ENCODE data around the gene TRPM1. TPM values are rescaled to one million over a fixed set of nuclear protein-coding genes. Genes with fewer than 3 reads are reported as not detected.

Gene TRPM1
- total RNA-seq, 1 donor from 2014 or later: not detected

DNA sequence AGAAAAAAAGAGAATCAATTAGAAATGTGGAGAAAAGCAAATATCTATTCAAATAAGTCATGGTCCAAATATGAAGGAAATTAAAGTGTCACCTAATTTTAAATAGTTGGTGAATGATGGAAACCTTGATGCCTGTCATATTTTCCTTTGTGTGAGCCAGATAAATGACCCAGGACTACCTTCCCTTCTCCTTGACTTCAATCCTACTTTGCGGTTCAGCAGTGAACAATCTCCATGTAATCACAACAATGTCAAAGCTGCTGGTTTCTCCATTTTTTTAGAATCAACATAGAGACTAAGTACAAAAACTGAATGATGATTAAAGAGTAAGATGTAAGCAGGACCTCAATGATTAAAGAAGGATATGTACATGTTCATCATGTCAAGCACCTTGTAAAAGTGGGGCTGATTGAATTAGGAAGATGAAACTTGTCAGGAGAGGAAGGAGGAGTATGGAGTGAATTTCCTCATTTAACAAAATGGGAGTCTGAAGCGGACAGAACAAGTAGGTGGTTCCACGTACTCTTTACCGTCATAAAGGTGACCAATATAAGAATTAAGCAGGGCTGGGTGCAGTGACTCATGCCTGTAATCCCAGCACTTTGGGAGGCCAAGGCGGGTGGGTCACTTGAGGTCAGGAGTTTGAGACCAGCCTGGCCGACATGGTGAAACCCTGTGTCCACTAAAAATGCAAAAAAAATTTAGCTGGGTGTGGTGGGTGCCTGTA is 43.1 kb downstream of the TRPM1 start:
- Histone ChIP-seq H3K9ac (ENCODE audit: low read length) (no peak overlapping the region), H3K4me2 (ENCODE audit: low read length) (no peak overlapping the region), H2AFZ (ENCODE audit: low read depth, low read length) (no peak overlapping the region), H3K79me2 (ENCODE audit: insufficient read depth, low read length) (no peaks in the 10 kb centered on the region), H4K20me1 (ENCODE audit: insufficient read depth, low read length) (no peaks in the 10 kb centered on the region), H3K27me3 (ENCODE audit: insufficient read depth, low read length) (no peaks in the 10 kb centered on the region), H3K36me3 (ENCODE audit: insufficient read depth, low read length) (no peaks in the 10 kb centered on the region), H3K4me3 (ENCODE audit: insufficient read depth, low read depth, low read length) (no peak overlapping the region), H3K9me3 (ENCODE audit: insufficient read depth, low read depth, low read length) (no peaks in the 10 kb centered on the region), H3K4me1 (ENCODE audit: insufficient read depth, low read length) (no peaks in the 10 kb centered on the region), H3K27ac (ENCODE audit: low read depth, low read length) (no peak overlapping the region)
- peaks cover 8% of the 10 kb centered on the region for H3K9me3 Mint-ChIP-seq (ENCODE audit: unreplicated experiment)
- no peak overlapping the region for H3K4me3 Mint-ChIP-seq (ENCODE audit: unreplicated experiment)
- peaks cover 4% of the 10 kb centered on the region for H3K4me1 Mint-ChIP-seq (ENCODE audit: low read depth, unreplicated experiment)
- DNase-seq (ENCODE audit: low read depth) (no peak), FAIRE-seq (no peak)
- H3K27me3 Mint-ChIP-seq (ENCODE audit: low read depth, unreplicated experiment): no peaks in the 10 kb centered on the region
- TF ChIP-seq EZH2 (IDR thresholded peaks at IDR 0.05; ENCODE audit: insufficient read depth, low read length) (no peak), CTCF (IDR thresholded peaks at IDR 0.05; ENCODE audit: insufficient read depth, low read depth, low read length) (no peak)
- H3K36me3 Mint-ChIP-seq (ENCODE audit: low read depth, unreplicated experiment): no peaks in the 10 kb centered on the region
- H3K27ac Mint-ChIP-seq (ENCODE audit: unreplicated experiment): no peak overlapping the region

DNA sequence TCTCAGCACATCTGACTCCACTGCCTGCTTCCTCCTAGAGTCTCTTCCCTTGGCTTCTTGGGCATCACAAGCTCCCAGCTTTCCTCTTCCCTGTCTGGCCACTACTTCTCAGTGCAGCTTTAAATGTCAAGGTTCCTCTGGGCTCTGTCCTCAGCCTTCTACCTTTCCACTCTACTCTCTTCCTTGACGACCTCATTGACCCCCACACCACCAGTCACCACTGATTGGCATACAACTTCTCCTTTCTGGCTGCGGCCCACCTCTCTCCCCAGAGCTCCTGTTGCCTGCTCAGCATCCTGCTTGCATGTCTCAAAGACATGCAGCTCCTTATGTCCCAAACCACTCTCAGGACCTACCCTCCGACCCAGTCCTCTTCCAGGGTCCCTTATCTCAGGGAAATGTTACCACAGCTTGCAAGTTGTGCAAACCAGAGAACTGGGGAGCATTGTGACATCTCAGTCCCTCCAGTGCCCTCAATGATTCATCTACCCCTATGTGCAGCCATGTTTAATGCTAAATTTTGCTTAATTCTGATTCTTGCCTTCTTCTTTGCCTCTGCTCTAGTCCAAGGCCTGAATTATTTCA is 49.9 kb downstream of the TRPM1 start:
- Histone ChIP-seq H3K4me1 (ENCODE audit: insufficient read depth, low read length) (no peaks in the 10 kb centered on the region), H2AFZ (ENCODE audit: low read depth, low read length) (no peak overlapping the region), H3K36me3 (ENCODE audit: insufficient read depth, low read length) (no peaks in the 10 kb centered on the region), H3K4me2 (ENCODE audit: low read length) (no peak overlapping the region), H3K9me3 (ENCODE audit: insufficient read depth, low read depth, low read length) (no peaks in the 10 kb centered on the region), H4K20me1 (ENCODE audit: insufficient read depth, low read length) (no peaks in the 10 kb centered on the region), H3K9ac (ENCODE audit: low read length) (no peak overlapping the region), H3K4me3 (ENCODE audit: insufficient read depth, low read depth, low read length) (no peak overlapping the region), H3K27me3 (ENCODE audit: insufficient read depth, low read length) (no peaks in the 10 kb centered on the region), H3K79me2 (ENCODE audit: insufficient read depth, low read length) (no peaks in the 10 kb centered on the region), H3K27ac (ENCODE audit: low read depth, low read length) (no peak overlapping the region)
- no peak overlapping the region for H3K27ac Mint-ChIP-seq (ENCODE audit: unreplicated experiment)
- no peak for DNase-seq (ENCODE audit: low read depth)
- H3K27me3 Mint-ChIP-seq (ENCODE audit: low read depth, unreplicated experiment): peaks cover 16% of the 10 kb centered on the region
- no peaks in the 10 kb centered on the region for H3K4me1 Mint-ChIP-seq (ENCODE audit: low read depth, unreplicated experiment)
- peaks cover 3% of the 10 kb centered on the region for H3K9me3 Mint-ChIP-seq (ENCODE audit: unreplicated experiment)
- no peak overlapping the region for H3K4me3 Mint-ChIP-seq (ENCODE audit: unreplicated experiment)
- H3K36me3 Mint-ChIP-seq (ENCODE audit: low read depth, unreplicated experiment): no peaks in the 10 kb centered on the region
- no peak for FAIRE-seq
- no peak for TF ChIP-seq EZH2 (IDR thresholded peaks at IDR 0.05; ENCODE audit: insufficient read depth, low read length)
- TF ChIP-seq CTCF (IDR thresholded peaks at IDR 0.05; ENCODE audit: insufficient read depth, low read depth, low read length): no peak

DNA sequence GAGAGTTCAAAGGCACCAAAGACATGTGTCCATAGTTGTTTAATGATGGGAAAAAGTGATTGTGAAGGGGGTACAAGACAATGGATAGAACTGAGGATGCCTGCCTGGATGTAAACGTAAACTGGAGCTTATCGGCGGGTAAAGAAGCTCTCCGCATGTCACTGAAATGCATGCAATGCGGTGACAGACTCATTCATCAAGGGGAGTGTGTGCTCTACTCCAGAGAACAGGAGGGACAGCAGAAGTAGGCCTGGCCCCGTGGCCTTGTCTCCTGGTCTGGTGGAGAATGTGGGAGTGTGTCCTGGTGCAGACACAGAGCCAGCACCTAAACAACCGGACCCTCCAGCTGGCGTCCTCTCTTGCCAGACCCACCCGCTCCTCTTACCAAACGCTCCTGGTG is 50.6 kb downstream of the TRPM1 start:
- Histone ChIP-seq H3K36me3 (ENCODE audit: insufficient read depth, low read length) (no peaks in the 10 kb centered on the region), H3K9me3 (ENCODE audit: insufficient read depth, low read depth, low read length) (no peaks in the 10 kb centered on the region), H3K4me1 (ENCODE audit: insufficient read depth, low read length) (no peaks in the 10 kb centered on the region), H3K27ac (ENCODE audit: low read depth, low read length) (no peak overlapping the region), H4K20me1 (ENCODE audit: insufficient read depth, low read length) (no peaks in the 10 kb centered on the region), H3K4me2 (ENCODE audit: low read length) (no peak overlapping the region), H3K4me3 (ENCODE audit: insufficient read depth, low read depth, low read length) (no peak overlapping the region), H2AFZ (ENCODE audit: low read depth, low read length) (no peak overlapping the region), H3K9ac (ENCODE audit: low read length) (no peak overlapping the region), H3K79me2 (ENCODE audit: insufficient read depth, low read length) (no peaks in the 10 kb centered on the region), H3K27me3 (ENCODE audit: insufficient read depth, low read length) (no peaks in the 10 kb centered on the region)
- Mint-ChIP-seq H3K4me1 (ENCODE audit: low read depth, unreplicated experiment) (no peaks in the 10 kb centered on the region), H3K36me3 (ENCODE audit: low read depth, unreplicated experiment) (no peaks in the 10 kb centered on the region), H3K9me3 (ENCODE audit: unreplicated experiment) (peaks cover 3% of the 10 kb centered on the region), H3K4me3 (ENCODE audit: unreplicated experiment) (no peak overlapping the region), H3K27ac (ENCODE audit: unreplicated experiment) (no peak overlapping the region), H3K27me3 (ENCODE audit: low read depth, unreplicated experiment) (peaks cover 16% of the 10 kb centered on the region)
- DNase-seq (ENCODE audit: low read depth): no peak
- TF ChIP-seq EZH2 (IDR thresholded peaks at IDR 0.05; ENCODE audit: insufficient read depth, low read length): no peak
- TF ChIP-seq CTCF (IDR thresholded peaks at IDR 0.05; ENCODE audit: insufficient read depth, low read depth, low read length): no peak
- no peak for FAIRE-seq

All from astrocyte (in vitro differentiated cells and primary cell).